IPS-20b (cell line): ENCODE results near the gene WWOX.
"Not testable (repeated sequence)": the region's sequence is repeated elsewhere in the genome, so short reads cannot be mapped to it uniquely, and the experiment has no call there.

Experiments used
- H3K27ac ChIP-seq: one replicate; pipeline ENCODE4 v1.5.1; 2013; ENCODE audit warnings: low read length
- H3K27me3 ChIP-seq: 2 replicates; pipeline ENCODE4 v1.6.1; 2013; ENCODE audit warnings: mild to moderate bottlenecking, low read length, inconsistent platforms; ENCODE audit not compliant: insufficient read depth
- H3K36me3 ChIP-seq: 2 replicates; pipeline ENCODE4 v1.6.1; 2013; ENCODE audit warnings: low read depth, mild to moderate bottlenecking, inconsistent platforms, low read length, moderate library complexity; ENCODE audit not compliant: insufficient read depth
- H3K4me1 ChIP-seq: 2 replicates; pipeline ENCODE4 v1.6.1; 2013; ENCODE audit warnings: mild to moderate bottlenecking, control low read depth, inconsistent platforms, low read length, moderate library complexity; ENCODE audit not compliant: insufficient read depth
- H3K4me3 ChIP-seq: 2 replicates; pipeline ENCODE4 v1.5.1; 2013; ENCODE audit warnings: mild to moderate bottlenecking, low read length, inconsistent platforms
- H3K9ac ChIP-seq: 2 replicates; pipeline ENCODE4 v1.6.1; 2013; ENCODE audit warnings: low read depth, mild to moderate bottlenecking, inconsistent platforms, low read length, moderate library complexity
- H3K9me3 ChIP-seq: 2 replicates; pipeline ENCODE4 v1.6.1; 2013; ENCODE audit warnings: mild to moderate bottlenecking, low read depth, low read length, inconsistent platforms; ENCODE audit not compliant: insufficient read depth

Gene WWOX

GRCh38 chr16:78504401-78504851, 405.0 kb downstream of the WWOX start:
- H3K27me3 ChIP-seq: no peaks in the 10 kb centered on the region
- no peaks in the 10 kb centered on the region for H3K36me3 ChIP-seq
- H3K4me3 ChIP-seq: no peak overlapping the region
- H3K27ac ChIP-seq: no peak overlapping the region
- peaks cover 6% of the 10 kb centered on the region; the same call in 1 of the 2 replicates for H3K4me1 ChIP-seq
- no peak overlapping the region for H3K9ac ChIP-seq
- H3K9me3 ChIP-seq: no peaks in the 10 kb centered on the region

DNA sequence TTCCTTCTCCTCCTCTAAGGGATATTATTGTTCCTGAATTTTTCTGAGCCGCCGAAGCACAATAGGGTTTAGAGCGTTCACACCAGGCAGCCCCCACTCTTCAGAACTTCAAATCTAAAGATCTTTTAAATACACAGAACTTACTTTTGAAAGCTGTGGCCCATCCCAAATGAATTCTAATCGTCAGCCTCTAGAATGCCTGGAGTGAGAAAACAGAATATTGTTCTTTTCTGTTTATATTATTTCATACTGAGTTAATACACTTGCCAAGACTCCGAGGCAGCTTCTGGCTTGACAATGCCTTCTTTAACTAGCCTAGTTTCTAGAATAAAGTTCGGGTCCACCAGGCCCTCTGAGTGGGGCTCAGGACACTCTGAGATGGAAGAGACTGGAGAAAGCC, 405.6 kb downstream of the WWOX start:
- no peak overlapping the region for H3K4me3 ChIP-seq
- no peak overlapping the region for H3K9ac ChIP-seq
- H3K4me1 ChIP-seq: peaks cover 6% of the 10 kb centered on the region; the same call in 1 of the 2 replicates
- H3K9me3 ChIP-seq: no peaks in the 10 kb centered on the region
- H3K27me3 ChIP-seq: no peaks in the 10 kb centered on the region
- no peak overlapping the region for H3K27ac ChIP-seq
- H3K36me3 ChIP-seq: no peaks in the 10 kb centered on the region

DNA sequence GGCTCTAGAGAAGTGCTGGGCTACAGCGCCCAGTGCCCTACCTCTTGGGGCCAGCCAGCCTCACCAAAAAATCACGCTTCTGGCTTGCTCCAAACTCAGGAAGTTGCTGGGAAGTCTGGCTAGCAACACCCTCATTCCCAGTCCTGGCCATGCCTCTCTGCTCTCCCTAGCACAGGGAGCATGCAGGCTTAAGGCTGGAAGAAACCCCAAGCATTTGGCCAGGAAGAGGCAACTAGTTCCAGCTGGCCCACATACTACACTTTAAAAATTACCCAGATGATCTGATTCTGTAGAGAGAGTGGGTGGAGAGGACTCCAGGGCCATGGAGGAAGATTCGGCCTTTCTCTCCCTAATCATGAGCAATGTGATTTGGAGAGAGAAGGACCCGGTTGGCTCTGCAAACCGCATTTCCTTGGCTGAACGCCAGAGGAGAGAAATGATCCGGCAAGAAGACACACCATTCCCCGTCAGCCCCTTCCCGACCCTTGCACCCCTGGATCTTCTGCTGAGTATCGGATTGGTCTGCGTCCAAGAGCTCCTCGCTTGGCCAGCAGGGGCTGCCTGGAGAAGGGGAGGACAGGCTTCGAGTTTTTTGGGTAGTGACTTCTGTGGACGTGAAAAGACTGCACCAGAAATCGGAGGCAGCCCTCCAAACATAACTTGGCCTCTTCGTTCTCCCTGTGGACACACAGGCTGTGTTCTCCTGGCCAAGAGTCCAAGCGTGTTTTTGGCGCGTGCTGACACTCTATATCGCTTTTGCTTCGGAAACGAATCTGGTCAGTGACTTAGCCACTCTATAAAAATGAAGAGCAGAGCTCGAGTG, 406.3 kb downstream of the WWOX start:
- Histone ChIP-seq H3K36me3 (no peaks in the 10 kb centered on the region), H3K27me3 (no peaks in the 10 kb centered on the region), H3K27ac (no peak overlapping the region), H3K4me3 (no peak overlapping the region), H3K4me1 (peaks cover 6% of the 10 kb centered on the region; the same call in 1 of the 2 replicates), H3K9me3 (no peaks in the 10 kb centered on the region), H3K9ac (no peak overlapping the region)

GRCh38 chr16:78506367-78507193, 407.1 kb downstream of the WWOX start:
- Histone ChIP-seq H3K9me3 (no peaks in the 10 kb centered on the region), H3K4me3 (no peak overlapping the region), H3K27me3 (no peaks in the 10 kb centered on the region), H3K36me3 (no peaks in the 10 kb centered on the region), H3K27ac (no peak overlapping the region), H3K4me1 (peaks cover 6% of the 10 kb centered on the region; the same call in 1 of the 2 replicates), H3K9ac (no peak overlapping the region)

DNA sequence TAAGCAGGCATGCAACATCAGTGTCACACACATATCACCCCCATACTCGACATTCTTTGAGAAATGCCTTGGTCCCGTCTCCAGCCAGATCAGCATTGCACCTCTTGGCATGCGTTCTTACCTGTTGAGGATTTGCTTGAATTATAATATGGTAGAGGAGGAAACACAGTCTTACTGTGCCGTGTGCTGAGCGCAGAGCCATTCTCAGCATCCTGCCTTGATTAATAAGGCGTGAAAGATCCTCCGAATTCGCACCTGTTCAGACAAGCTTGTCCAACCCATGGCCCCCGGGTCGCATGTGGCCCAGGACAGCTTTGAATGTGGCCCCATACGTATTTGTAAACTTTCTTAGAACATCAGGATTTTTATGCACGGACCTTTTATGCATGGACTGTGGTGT, 408.1 kb downstream of the WWOX start:
- no peak overlapping the region for H3K27ac ChIP-seq
- H3K4me3 ChIP-seq: no peak overlapping the region

DNA sequence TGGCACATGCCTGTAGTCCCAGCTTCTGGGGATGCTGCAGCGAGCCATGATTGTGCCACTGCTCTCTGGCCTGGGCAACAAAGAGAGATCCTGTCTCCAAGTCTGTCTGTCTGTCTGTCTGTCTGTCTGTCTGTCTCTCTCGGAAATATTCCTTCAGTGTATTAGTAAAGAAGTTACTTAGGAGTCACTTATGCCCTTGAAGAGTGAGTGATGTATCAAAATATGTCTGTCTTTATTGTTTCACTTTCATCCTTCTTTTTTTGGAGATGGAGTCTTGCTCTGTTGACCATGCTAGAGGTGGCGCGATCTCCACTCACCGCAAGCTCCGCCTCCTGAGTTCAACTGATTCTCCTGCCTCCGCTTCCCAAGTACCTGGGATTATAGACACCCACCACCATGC, 410.5 kb downstream of the WWOX start:
- Histone ChIP-seq H3K27me3 (no peaks in the 10 kb centered on the region), H3K36me3 (no peaks in the 10 kb centered on the region), H3K9me3 (no peaks in the 10 kb centered on the region), H3K27ac (no peak overlapping the region), H3K4me3 (no peak overlapping the region), H3K4me1 (peaks cover under 1% of the 10 kb centered on the region; the same call in 1 of the 2 replicates), H3K9ac (no peak overlapping the region)

More for the DNA sequence above, 408.1 kb downstream of the WWOX start:
- H3K27me3 ChIP-seq: no peaks in the 10 kb centered on the region
- H3K9me3 ChIP-seq: no peaks in the 10 kb centered on the region
- no peaks in the 10 kb centered on the region for H3K36me3 ChIP-seq
- H3K4me1 ChIP-seq: peaks cover 6% of the 10 kb centered on the region; the same call in 1 of the 2 replicates
- H3K9ac ChIP-seq: no peak overlapping the region

GRCh38 chr16:78510496-78510895, 411.0 kb downstream of the WWOX start:
- Histone ChIP-seq H3K4me1 (no peaks in the 10 kb centered on the region), H3K36me3 (no peaks in the 10 kb centered on the region), H3K27me3 (no peaks in the 10 kb centered on the region), H3K9ac (no peak overlapping the region), H3K27ac (no peak overlapping the region), H3K4me3 (no peak overlapping the region), H3K9me3 (no peaks in the 10 kb centered on the region)

GRCh38 chr16:78513838-78514237, 414.4 kb downstream of the WWOX start:
- Histone ChIP-seq H3K27me3 (no peaks in the 10 kb centered on the region), H3K27ac (no peak overlapping the region), H3K9me3 (no peaks in the 10 kb centered on the region), H3K4me3 (no peak overlapping the region), H3K4me1 (no peaks in the 10 kb centered on the region), H3K36me3 (no peaks in the 10 kb centered on the region), H3K9ac (no peak overlapping the region)

DNA sequence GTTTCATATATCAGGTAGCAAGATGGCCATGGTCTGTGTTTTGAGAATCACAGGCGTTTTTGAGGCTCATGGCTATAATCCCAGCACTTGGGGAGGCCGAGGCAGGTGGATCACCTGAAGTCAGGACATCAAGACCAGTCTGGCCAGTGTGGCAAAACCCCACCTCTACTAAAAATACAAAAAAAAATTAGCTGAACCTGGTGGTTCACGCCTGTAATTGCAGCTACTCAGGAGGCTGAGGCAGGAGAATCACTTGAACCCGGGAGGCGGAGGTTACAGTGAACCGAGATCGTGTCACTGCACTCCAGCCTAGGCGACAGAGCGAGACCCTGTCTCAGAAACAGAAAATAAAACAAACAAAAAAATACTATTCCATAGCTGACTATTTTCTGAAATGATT, 415.4 kb downstream of the WWOX start:
- H3K4me3 ChIP-seq, H3K9me3 ChIP-seq, H3K36me3 ChIP-seq, H3K9ac ChIP-seq, H3K27ac ChIP-seq, H3K4me1 ChIP-seq, H3K27me3 ChIP-seq: not testable (repeated sequence)

GRCh38 chr16:78515421-78515820, 416.0 kb downstream of the WWOX start:
- Histone ChIP-seq H3K4me3 (no peak overlapping the region), H3K36me3 (no peaks in the 10 kb centered on the region), H3K9me3 (no peaks in the 10 kb centered on the region), H3K27ac (no peak overlapping the region), H3K9ac (no peak overlapping the region), H3K27me3 (no peaks in the 10 kb centered on the region), H3K4me1 (no peaks in the 10 kb centered on the region)

- Histone ChIP-seq H3K4me3 (no peak overlapping the region), H3K4me1 (no peaks in the 10 kb centered on the region), H3K9me3 (no peaks in the 10 kb centered on the region), H3K36me3 (no peaks in the 10 kb centered on the region), H3K27me3 (no peaks in the 10 kb centered on the region), H3K27ac (no peak overlapping the region), H3K9ac (no peak overlapping the region)
These were observed 416.7 kb downstream of the WWOX start for GRCh38 chr16:78516006-78516736.
